ENCODE results near the gene ARID1B. TPM values are rescaled to one million over a fixed set of nuclear protein-coding genes. Genes with fewer than 3 reads are reported as not detected.

ARID1B gene
- total RNA-seq, 1 donor: 55.0 TPM

GRCh38 chr6:156807028-156807427 is 29.9 kb downstream of the ARID1B start:
- Histone ChIP-seq H3K4me3 (ENCODE audit: insufficient read depth, low read length) (no peak overlapping the region), H3K27ac (ENCODE audit: low read depth, low read length) (no peak overlapping the region), H3K27me3 (ENCODE audit: insufficient read depth, low read length) (no peaks in the 10 kb centered on the region), H3K4me2 (ENCODE audit: insufficient read depth, low read length) (no peak overlapping the region), H3K9me3 (ENCODE audit: low read depth, low read length) (no peaks in the 10 kb centered on the region), H3K4me1 (ENCODE audit: insufficient read depth, low read length) (no peaks in the 10 kb centered on the region), H3K79me2 (ENCODE audit: insufficient read depth, low read length) (peaks cover 98% of the 10 kb centered on the region), H3K36me3 (ENCODE audit: insufficient read depth, low read length) (no peaks in the 10 kb centered on the region), H4K20me1 (ENCODE audit: insufficient read depth, low read length) (peaks cover 29% of the 10 kb centered on the region), H2AFZ (ENCODE audit: low read length) (no peak overlapping the region)
- TF ChIP-seq CTCF (IDR thresholded peaks at IDR 0.05; ENCODE audit: extremely low read depth, low read depth, low read length): no peak
- DNase-seq (ENCODE audit: insufficient read length, low spot score, missing footprints): no peak

GRCh38 chr6:156807795-156808194 is 30.6 kb downstream of the ARID1B start:
- TF ChIP-seq CTCF (IDR thresholded peaks at IDR 0.05; ENCODE audit: extremely low read depth, low read depth, low read length): no peak
- Histone ChIP-seq H3K27me3 (ENCODE audit: insufficient read depth, low read length) (no peaks in the 10 kb centered on the region), H3K79me2 (ENCODE audit: insufficient read depth, low read length) (peaks cover 98% of the 10 kb centered on the region), H3K36me3 (ENCODE audit: insufficient read depth, low read length) (no peaks in the 10 kb centered on the region), H4K20me1 (ENCODE audit: insufficient read depth, low read length) (peaks cover 29% of the 10 kb centered on the region), H3K4me3 (ENCODE audit: insufficient read depth, low read length) (no peak overlapping the region), H3K27ac (ENCODE audit: low read depth, low read length) (no peak overlapping the region), H3K4me2 (ENCODE audit: insufficient read depth, low read length) (no peak overlapping the region), H3K9me3 (ENCODE audit: low read depth, low read length) (no peaks in the 10 kb centered on the region), H3K4me1 (ENCODE audit: insufficient read depth, low read length) (no peaks in the 10 kb centered on the region), H2AFZ (ENCODE audit: low read length) (no peak overlapping the region)
- DNase-seq (ENCODE audit: insufficient read length, low spot score, missing footprints): no peak

GRCh38 chr6:156808287-156808686 is 31.1 kb downstream of the ARID1B start:
- H3K4me3 ChIP-seq (ENCODE audit: insufficient read depth, low read length): no peak overlapping the region
- H3K27ac ChIP-seq (ENCODE audit: low read depth, low read length): no peak overlapping the region
- peaks cover 30% of the 10 kb centered on the region for H4K20me1 ChIP-seq (ENCODE audit: insufficient read depth, low read length)
- no peak for DNase-seq (ENCODE audit: insufficient read length, low spot score, missing footprints)
- no peaks in the 10 kb centered on the region for H3K27me3 ChIP-seq (ENCODE audit: insufficient read depth, low read length)
- H3K4me1 ChIP-seq (ENCODE audit: insufficient read depth, low read length): no peaks in the 10 kb centered on the region
- peaks cover 96% of the 10 kb centered on the region for H3K79me2 ChIP-seq (ENCODE audit: insufficient read depth, low read length)
- no peak overlapping the region for H3K4me2 ChIP-seq (ENCODE audit: insufficient read depth, low read length)
- H2AFZ ChIP-seq (ENCODE audit: low read length): no peak overlapping the region
- no peaks in the 10 kb centered on the region for H3K36me3 ChIP-seq (ENCODE audit: insufficient read depth, low read length)
- H3K9me3 ChIP-seq (ENCODE audit: low read depth, low read length): no peaks in the 10 kb centered on the region
- no peak for TF ChIP-seq CTCF (IDR thresholded peaks at IDR 0.05; ENCODE audit: extremely low read depth, low read depth, low read length)

DNA sequence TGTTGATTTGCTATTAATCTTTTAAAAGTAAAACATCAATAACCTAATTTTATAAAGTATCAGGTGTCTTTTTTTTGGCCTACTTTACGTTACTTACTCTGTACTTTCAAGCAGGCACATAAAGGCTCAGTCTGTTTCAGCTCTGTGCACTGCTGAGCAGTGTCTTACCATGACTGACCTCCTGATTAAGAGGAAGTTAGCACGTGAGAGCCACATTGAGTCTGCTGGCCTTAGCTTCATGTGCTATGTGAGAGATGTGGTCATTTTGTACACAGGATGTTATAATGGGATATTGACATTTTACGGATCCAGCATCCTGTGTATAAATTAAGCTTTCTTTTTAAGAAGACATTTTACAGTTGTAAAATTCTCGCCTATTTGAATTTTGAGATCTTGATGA is 31.9 kb downstream of the ARID1B start:
- H2AFZ ChIP-seq (ENCODE audit: low read length): no peak overlapping the region

More for the DNA sequence above, 31.9 kb downstream of the ARID1B start:
- Histone ChIP-seq H3K27me3 (ENCODE audit: insufficient read depth, low read length) (no peaks in the 10 kb centered on the region), H3K79me2 (ENCODE audit: insufficient read depth, low read length) (peaks cover 96% of the 10 kb centered on the region), H3K4me3 (ENCODE audit: insufficient read depth, low read length) (no peak overlapping the region), H3K4me2 (ENCODE audit: insufficient read depth, low read length) (no peak overlapping the region), H4K20me1 (ENCODE audit: insufficient read depth, low read length) (peaks cover 31% of the 10 kb centered on the region), H3K4me1 (ENCODE audit: insufficient read depth, low read length) (no peaks in the 10 kb centered on the region), H3K9me3 (ENCODE audit: low read depth, low read length) (no peaks in the 10 kb centered on the region), H3K36me3 (ENCODE audit: insufficient read depth, low read length) (no peaks in the 10 kb centered on the region), H3K27ac (ENCODE audit: low read depth, low read length) (no peak overlapping the region)
- no peak for TF ChIP-seq CTCF (IDR thresholded peaks at IDR 0.05; ENCODE audit: extremely low read depth, low read depth, low read length)
- no peak for DNase-seq (ENCODE audit: insufficient read length, low spot score, missing footprints)
